Gastroesophageal sphincter (tissue), 3 donors: ENCODE results near the gene PSMG3.

Experiments used
- EP300 ChIP-seq: sonication (generic); formaldehyde crosslinking; IDR thresholded peaks from one replicate; pipeline ENCODE4 v1.6.1; 2017; ENCODE audit warnings: antibody characterized with exemption, mild to moderate bottlenecking
- TF ChIP-seq, protein P1 (sequence below), 4 experiments: fragments of 200-600 bp in 2 of 4; fragments of 450-650 bp in 2 of 4; sonication (generic) in 1 of 4; IDR thresholded peaks; one replicate each; pipeline ENCODE4 v1.5.1; 2017 to 2019; ENCODE audit warnings: antibody characterized with exemption in 4 of 4, mild to moderate bottlenecking in 2 of 4, moderate library complexity in 2 of 4

DNA sequence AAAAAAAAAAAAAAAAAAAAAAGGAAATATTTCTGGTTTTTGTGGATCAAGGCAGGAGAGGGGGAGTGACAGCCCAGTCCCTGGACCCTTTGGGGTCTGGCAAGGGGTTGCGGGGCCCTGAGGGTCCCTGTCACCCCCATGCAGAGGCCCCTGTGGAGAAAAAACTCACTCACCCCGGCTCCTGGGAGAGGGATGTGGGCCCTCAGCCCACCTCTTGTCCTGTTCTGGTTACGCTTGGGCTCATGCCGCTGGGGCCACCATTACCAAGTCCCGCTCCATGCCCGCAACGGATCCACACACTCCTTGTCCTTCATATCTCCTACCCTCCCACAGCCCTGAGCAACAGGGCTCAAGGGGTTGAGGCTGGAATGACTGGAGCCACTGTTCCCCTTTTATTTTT lies 12.8 kb downstream of the PSMG3 start:
- TF ChIP-seq EP300: no peak
- TF ChIP-seq, protein P1, sequence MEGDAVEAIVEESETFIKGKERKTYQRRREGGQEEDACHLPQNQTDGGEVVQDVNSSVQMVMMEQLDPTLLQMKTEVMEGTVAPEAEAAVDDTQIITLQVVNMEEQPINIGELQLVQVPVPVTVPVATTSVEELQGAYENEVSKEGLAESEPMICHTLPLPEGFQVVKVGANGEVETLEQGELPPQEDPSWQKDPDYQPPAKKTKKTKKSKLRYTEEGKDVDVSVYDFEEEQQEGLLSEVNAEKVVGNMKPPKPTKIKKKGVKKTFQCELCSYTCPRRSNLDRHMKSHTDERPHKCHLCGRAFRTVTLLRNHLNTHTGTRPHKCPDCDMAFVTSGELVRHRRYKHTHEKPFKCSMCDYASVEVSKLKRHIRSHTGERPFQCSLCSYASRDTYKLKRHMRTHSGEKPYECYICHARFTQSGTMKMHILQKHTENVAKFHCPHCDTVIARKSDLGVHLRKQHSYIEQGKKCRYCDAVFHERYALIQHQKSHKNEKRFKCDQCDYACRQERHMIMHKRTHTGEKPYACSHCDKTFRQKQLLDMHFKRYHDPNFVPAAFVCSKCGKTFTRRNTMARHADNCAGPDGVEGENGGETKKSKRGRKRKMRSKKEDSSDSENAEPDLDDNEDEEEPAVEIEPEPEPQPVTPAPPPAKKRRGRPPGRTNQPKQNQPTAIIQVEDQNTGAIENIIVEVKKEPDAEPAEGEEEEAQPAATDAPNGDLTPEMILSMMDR (IDR thresholded peaks at IDR 0.05): no peak
